Middle frontal gyrus (tissue), 1 donor: Measurements from ENCODE around the gene CLMN.
"Not testable (repeated sequence)": the region's sequence is repeated elsewhere in the genome, so short reads cannot be mapped to it uniquely, and the experiment has no call there.

Experiments
- DNase-seq: peaks from one replicate; pipeline ENCODE4 v3.0.0-alpha.2; 2015; ENCODE audit warnings: low spot score; ENCODE audit errors: extremely low spot score

CLMN gene

DNA sequence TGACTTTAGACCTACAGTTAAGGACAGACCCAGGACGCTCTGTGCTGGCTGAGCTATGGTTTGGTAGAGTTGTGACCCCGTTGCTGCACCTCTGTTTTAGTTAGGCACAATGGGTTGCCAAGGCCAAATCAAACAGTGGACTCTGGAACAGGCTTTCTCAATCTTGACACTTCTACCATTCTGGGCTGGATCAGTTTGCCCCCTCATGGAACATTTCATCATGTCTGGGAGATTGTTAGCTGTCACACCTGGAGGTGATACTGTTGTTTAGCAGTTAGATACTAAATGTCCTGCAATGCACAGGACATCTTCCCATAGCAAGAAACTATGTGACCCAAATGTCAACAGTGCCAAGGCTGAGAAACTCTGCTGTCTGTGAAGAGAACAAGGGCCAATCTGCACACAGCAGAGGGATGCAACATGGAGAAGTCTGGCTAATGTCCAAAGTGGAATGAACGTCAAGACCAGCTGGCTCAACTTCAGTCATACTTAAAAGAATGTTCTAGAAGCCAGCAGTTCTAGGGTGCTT lies 96.8 kb downstream of the CLMN start:
- no peak for DNase-seq

DNA sequence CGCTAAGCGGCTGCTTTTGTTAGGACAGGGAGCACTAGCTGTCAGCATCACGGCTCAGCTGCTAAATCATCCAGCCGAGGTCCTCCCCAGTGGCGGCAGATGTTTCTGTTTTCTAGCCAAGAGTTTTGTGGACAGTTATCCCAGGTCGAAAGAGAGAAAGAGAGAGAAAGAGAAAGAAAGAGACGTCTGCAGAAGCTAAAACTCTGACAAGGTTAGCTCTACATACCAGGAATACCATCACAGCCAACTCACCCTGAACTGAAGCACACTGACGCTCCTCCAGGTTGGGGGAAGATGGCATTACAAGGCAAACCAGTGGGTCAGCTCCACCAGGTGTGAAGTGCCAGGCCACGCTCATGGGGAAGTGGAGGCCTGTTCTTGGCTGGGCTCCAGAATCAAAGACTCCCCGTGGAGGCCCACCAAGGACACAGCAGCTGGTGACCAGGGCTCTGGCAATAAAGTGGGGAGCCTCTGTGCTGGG lies 97.5 kb downstream of the CLMN start:
- DNase-seq: no peak

DNA sequence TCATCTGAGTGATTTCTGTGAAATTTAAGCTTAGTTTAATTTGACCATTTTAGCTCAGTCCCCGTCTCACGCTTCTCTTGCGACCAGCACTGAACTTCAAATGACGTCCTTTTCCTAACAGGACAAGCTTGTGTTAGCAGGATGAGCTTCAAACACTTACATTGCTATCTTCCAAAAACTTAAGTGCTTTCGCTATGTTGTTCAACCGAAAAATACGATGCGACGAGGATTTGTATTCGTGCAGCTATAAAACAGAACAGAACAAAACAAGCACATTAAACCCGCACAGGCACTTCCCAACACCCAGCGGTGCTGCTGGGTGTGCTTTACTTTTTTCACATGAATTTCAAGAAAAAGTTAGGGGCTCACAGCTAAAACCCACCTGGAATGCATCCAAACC lies 98.2 kb downstream of the CLMN start:
- no peak for DNase-seq

DNA sequence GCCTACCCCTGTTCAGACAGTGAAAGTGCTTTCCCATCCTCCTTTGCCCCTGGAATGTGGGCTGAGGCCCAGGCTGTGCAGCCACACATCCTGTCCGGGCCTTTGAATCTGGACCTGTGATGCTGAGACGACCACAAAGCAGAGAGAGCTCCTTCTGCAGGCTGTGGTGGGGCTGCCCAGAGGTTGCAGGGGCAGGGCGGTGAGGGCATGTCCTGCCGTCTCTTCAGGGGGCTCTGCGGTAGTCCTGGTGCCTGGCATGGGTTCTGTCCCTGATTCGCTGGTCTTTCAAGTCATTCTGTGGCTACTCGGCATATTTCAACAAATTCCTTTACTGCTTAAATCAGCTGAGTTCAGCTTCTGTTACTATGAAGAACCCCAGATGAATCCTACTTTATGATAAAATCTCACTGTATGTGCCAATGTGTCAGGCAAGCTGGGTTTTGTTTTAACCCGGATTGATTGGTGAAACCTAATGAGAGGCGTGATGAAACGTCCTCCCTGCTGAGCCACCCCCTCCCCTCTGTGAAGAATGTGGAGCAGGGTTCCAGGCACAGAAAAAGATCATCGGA lies 99.0 kb downstream of the CLMN start:
- no peak for DNase-seq

GRCh38 chr14:95218472-95219193 lies 101.1 kb downstream of the CLMN start:
- DNase-seq: no peak

DNA sequence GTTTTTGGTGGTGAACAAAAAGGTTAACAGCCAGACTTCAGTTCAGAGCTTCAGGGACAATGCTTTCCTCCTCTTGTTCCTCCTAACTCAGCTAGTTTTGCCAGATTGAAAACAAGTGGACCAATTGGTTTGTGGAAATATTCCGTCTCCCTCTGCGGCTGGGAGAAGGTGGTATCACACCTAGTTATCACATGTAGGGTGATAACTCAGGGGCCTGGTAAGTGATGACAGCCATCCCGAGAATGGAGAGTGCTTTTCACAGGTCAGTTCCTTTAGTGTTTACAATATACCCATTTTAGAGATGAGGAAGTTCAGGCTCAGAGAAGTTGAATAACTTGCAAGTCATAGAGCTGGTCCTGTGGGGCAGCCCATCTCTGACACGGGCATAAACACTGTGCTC lies 101.7 kb downstream of the CLMN start:
- no peak for DNase-seq

- no peak for DNase-seq
Observed at GRCh38 chr14:95217391-95217900, 102.3 kb downstream of the CLMN start.

- DNase-seq: no peak
Observed at GRCh38 chr14:95216008-95216407, 103.7 kb downstream of the CLMN start.

DNA sequence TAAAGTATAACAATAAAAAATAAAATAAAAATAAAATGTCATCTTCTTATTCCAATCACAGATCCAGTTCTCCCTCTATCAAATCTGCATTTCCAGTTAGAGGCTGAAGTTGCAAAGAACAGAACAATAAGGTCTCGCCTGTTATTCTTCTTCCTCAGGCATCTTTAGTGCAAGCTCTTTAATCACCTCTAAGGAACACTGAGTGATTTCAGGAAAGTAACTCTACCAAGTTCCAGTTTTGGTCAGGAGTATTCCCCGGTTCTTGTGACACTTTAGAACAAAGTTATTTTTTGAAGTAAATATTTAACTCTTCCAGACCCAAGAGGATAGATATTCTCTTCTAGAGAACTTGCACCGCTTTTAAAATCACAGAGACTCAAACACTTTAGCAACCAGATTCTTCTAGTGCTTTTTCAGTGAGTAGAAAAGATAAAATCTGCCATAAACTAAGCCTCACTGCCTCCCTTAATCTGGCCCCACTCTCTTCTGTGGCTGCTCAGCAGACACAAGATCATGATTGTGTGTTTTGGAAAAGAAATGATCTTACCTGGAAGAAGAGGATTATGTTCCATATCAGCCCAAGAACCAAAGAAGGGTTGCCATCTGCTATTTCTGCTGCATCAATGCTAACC lies 104.5 kb downstream of the CLMN start:
- no peak for DNase-seq

DNA sequence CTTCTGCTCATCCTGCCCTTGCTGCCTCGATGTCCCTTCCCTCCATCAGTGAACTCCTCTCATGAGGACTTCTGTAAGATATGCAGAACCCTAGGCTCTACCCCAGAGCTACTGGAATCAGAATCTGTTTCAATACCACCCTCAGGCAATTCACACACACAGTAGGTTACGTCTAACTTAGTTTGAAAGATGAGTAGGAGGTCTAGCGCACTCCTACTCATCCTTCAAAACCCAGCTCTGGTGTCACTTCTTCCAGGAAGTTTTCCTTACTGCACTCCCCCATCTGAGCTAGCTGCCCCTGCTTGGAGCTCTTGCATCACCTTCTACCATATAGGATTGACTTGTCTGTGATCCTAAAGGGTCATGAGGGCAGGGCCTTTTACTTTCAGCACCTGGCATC lies 105.9 kb downstream of the CLMN start:
- DNase-seq: no peak

DNA sequence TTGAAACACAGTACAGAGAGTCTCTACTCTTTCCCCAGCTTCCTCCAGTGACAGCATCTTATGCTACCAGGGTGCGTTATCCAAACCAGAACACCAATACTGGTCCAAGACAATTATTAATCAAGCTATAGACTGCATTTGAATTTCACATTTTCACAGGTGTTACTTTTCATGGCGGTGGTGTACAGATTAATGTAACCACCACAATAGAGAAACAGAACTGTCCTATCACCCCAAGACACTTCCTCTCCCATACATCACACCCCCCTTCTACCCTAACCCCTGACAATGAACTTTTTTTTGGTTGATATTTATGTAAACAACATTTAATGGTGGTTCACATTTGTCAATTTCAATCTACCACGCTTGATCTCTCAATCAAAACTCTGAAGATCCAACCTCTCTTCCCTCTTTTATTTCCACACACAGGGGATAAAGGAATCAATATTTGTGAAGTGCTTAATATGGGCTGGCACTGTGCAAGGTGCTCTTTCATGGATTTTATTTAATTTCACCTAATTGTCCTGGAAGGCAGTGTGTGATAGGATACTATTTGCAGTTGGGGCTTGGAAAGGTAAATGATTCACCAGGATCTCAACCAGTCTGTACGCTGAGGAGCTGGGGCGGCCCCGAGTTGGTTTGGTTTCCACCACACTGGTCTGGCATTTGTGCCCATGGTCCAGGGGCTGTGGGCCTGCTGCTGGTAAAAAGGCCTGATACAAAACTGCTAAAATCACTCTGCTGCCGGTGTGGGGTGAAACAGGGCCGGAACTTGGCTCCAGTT lies 107.8 kb downstream of the CLMN start:
- no peak for DNase-seq

GRCh38 chr14:95210699-95211098 lies 109.0 kb downstream of the CLMN start:
- no peak for DNase-seq

DNA sequence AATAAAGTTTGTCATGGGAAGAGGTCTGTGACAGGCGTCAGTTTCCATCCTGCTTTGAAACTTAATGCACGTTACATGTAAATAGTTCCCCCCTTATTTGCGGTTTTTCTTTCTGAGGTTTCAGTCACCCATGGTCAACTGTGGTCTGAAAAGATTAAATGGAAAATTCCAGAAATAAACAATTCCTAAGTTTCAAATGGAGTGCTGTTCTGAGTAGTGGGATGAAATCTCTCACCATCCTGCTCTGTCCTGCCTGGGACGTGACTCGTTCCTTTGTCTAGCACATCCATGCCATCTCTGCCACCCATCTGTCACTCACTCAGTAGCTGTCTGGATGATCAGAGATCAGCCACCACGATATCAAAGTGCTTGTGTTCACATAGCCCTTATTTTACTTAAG lies 111.1 kb downstream of the CLMN start:
- DNase-seq: no peak

DNA sequence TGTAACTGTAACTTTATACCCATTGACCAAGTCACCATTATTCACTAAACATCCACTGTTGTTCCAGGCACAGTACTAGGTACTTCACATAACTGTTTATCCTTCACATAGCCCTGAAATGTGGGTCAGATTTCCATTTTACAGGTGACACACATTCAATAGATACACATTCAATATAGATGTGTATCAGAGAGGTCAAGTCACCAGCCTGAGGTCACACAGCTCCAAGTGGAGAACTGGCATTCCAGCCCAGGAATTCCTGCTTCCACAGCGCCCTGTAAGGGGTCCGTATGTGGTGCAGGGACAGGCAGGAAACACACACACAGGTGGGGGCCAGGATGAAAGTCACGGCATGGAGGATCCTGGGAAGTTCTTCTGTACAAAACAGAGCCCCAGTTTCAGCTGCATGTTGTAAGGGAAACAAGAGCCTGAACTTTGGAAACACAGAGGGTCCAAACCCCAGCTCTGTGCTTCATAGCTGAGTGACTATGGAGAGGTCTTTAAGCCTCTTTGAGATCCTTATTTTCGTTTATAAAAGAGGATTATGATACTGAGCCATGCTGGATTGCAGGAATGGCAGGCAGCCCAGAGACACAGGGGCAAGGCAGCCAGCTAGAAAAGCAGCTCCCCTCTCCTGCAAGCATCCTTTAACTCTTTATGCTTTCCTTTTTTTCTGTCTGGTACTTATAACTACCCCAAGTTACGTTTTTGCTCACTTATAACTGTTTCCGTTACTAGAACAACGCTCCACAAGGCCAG lies 112.1 kb downstream of the CLMN start:
- DNase-seq: no peak

- DNase-seq: no peak
Observed at GRCh38 chr14:95206534-95206933, 113.2 kb downstream of the CLMN start.

DNA sequence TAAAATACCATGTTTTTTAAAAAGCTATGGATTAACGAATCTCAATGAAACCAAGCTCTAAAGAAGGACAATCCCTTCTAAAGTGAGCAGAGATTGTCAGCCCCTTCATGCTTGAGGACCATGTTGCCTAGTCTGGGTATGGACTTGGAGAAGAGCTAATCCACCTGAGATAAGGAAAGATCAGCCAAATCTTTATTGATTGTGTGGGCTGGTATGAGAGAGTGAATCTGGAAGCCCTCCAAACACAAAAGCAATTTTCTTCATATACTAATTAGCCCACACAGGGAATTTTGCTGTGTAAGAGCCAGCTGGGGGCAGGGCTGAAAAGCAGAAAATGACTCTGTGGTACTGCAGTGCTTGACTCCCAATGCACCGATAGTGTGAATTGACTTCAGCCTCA lies 115.0 kb downstream of the CLMN start:
- no peak for DNase-seq

DNA sequence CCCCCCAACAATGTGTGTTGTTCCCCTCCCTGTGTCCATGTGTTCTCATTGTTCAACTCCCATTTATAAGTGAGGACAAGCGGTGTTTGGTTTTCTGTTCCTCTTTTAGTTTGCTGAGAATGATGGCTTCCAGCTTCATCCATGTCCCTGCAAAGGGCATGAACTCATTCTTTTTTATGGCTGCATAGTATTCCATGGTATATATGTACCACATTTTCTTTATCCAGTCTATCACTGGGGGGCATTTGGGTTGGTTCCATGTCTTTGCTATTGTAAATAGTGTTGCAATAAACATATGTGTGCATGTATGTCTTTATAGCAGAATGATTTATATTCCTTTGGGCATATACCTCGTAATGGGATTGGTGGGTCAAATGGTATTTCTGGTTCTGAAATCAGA lies 118.0 kb downstream of the CLMN start:
- not testable (repeated sequence) for DNase-seq

DNA sequence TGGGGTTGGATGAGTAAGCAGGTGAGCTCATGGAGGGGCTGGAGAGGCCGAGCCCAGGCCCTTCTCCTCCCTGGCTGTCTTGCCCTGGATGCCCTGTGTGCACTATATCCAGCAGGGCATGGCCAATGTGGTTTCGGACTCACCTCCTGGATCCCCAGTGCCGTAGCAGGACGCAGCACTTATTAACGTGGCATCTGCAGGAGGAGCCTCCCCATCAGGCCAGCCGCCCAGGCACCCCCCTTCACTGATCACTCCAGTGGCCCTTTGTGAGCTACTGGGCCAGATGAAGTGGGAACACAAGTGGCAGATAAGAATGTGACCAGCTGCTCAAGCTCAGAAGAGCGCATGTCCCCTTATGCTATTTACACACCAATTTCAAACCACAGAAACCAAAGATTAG lies 119.3 kb downstream of the CLMN start:
- no peak for DNase-seq

GRCh38 chr14:95199298-95199983 lies 120.3 kb downstream of the CLMN start:
- no peak for DNase-seq

DNA sequence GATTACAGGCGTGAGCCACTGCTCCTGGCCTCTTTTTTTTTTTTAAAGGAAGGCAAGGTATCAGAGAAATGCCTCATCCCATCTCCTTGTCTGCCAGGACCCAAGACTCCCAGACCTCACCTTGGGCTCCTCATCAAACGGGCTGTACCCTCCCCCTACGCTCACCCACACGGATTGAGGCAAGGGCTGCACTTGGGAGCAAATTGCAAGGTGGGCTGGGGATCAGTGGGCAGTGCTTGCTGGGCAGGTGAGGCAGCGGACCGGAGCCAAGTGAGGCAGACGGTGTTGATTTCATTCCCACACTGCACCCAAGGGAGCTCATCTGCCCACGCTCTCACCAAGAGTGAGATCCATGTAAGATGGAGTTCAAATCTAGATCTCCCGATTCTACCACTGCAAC lies 121.4 kb downstream of the CLMN start:
- no peak for DNase-seq
